Stimulated activated CD8-positive, alpha-beta memory T cell treated with anti-CD3 and anti-CD28 coated beads, Interleukin-4, amount 100 ng/mL, for 48 hours (primary cell): Measurements from ENCODE around the gene SATB2.

ENCODE experiments used
- DNase-seq: peaks from one replicate; pipeline ENCODE4 v3.0.0-alpha.2; 2020

The SATB2 gene

DNA sequence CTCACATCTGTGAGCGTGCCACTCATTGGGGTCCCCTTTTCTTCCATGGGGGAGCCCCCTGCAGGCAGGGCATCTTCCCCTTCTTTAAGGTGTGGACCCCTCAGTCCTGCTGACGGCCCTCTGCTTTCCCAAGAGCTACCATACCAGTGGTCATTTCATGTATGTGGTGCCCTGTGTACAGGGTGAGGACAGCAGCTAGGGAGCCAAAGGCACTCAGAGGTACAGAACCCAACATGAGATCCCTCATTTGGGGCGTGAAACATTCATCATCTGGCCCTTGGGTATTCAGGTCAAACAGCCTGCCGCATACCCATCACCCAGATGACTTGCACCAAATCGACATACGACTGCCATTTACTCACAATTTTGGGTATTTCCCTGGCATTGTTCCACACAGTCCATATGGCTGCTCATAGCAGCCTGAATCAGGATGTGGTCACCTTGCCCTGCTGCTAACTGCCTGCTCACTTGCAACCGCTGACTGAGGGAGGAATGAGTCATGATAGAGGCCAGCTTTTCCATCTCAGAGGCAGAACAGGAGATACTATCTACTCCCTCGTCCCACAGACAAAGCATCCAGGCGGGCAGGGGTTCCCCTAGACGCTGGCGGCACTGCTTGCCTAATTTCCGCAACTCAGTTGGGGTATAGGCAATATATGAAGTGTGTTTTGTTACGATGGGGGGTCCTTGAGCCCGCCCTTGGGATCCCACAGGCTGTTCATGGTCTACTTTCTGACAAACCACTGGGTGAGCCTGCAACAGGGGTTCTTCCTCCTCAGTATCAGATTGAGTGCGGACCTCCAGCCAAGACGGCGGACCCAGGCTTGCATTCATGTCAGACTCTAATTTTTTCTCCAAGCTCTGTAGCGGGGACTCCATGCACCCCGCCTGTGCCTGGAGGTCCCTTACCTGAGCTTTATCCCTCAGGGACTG lies 228.6 kb downstream of the SATB2 start:
- DNase-seq = peak; percentile 50

DNA sequence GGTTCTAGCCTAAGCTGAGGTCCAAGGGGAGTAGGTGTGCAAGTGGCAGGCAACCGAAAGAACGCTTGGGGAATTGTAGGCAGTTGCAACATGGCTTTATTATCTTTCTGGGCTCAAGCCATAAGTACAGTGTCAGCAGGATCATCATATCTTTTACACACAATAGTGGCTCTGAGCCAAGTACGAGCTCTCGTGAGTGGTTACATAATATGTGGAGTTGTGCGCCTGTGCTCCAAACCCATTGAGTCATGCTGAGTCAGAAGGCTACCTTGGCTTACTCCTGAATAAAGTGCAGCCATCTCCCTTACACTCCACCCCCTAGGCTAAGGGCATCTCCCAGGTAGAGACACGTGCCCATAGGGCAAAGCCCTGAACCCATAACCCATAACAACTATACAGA lies 233.9 kb downstream of the SATB2 start:
- no peak for DNase-seq

GRCh38 chr2:199220920-199221319 lies 236.8 kb downstream of the SATB2 start:
- no peak for DNase-seq

- no peak for DNase-seq
Observed at GRCh38 chr2:199219551-199219950, 238.2 kb downstream of the SATB2 start.
